ENCODE data around the gene ZNF417. TPM values are rescaled to one million over a fixed set of nuclear protein-coding genes. Genes with fewer than 3 reads are reported as not detected.
A peak's percentile ranks its signal among the peaks of the same experiment; 100 is the strongest.
"Not testable (repeated sequence)": the region's sequence is repeated elsewhere in the genome, so short reads cannot be mapped to it uniquely, and the experiment has no call there.

Gene ZNF417
- 1 to 10 TPM; 2.2 to 2.6 (median 2.5) TPM for polyA plus RNA-seq

DNA sequence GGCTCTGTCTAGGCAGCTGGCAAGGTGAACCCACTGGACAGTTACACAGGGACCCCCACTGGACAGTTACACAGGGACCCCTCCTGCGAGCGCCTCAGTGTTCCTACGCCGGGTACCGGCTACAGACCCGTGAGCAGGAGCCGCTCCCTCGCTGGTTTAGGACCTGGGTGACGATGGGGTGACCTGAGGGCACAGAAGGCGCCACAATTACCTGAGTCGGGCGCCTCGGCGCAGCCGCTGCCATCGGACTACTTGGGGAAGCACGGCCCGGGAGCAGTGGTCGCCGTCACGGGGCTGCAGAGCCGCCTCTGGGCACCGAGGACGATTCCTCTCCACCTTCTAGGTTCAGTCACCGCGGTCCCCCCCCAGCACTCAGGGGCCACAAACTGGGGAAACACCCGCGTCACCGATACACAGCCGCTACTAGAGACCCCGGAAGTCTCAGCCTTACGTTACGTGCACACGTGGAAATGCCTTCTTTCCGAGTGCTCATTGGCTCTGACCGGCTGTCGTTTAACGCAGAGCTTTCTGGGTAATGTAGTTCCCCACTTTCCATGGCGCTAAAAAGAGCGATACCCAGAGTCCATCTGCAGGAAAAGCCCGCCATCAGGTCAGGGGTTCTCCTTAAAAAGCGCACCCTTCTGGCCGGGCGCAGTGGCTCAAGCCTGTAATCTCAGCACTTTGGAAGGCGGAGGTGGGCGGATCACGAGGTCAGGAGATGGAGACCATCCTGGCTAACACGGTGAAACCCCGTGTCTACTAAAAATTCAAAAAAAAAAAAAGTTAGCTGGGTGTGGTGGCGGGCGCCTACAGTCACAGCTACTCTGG, at the start of gene ZNF417:
ZNF417 (minus strand) TSS at position 425 of the 828 bp plus-strand sequence; CDS start at position 244, 181 bp downstream.
- H3K27ac ChIP-seq (ENCODE audit: low read depth, low read length): not testable (repeated sequence)
- 0% methylated on average over 41 to 51 of the region's 51 CpGs for WGBS, 3 donors

DNA sequence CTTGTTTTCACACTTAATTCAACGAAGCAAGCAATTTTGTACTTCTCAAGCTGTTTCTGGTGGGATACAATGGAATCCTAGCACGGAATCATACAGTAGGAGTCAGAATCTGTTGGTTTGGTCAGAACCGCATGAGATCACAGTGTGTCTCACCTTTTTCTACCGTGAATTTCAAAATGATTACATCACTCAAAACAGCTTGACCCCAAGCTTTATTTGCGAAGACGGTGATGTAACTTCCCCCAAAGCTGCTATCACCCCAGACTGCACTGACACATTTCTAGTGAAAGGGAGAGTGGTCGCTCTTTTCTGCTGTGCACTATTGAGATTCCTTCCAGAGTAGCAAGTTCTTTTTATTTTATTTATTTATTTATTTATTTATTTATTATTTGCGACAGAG, 48.4 kb upstream of the ZNF417 start:
- H3K27ac ChIP-seq (ENCODE audit: low read depth, low read length): no peak overlapping the region
- WGBS, 3 donors: 82 to 92% (median 91%) methylated on average over 8 of the region's 8 CpGs

DNA sequence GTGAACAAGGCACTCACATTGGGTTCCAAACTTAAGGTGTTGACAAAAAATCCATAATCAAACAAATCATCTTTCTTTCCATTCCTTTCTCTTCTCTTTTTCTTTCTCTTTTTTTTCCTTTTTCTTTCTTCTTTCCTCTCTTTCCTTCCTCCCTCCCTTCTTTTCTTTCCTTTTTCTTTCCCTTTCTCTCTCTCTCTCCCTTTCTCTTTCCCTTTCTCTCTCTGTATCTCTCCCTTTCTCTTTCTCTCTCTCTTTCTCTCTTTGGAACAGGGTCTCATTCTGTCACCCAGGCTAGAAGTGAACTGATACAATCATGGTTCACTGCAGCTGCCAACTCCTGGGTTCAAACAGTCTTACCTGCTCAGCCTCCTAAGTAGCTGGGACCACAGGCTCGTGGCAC, 45.4 kb upstream of the ZNF417 start:
- H3K27ac ChIP-seq (ENCODE audit: low read depth, low read length): no peak overlapping the region
- 78 to 85% (median 83%) methylated on average over 1 of the region's 1 CpG for WGBS, 3 donors

DNA sequence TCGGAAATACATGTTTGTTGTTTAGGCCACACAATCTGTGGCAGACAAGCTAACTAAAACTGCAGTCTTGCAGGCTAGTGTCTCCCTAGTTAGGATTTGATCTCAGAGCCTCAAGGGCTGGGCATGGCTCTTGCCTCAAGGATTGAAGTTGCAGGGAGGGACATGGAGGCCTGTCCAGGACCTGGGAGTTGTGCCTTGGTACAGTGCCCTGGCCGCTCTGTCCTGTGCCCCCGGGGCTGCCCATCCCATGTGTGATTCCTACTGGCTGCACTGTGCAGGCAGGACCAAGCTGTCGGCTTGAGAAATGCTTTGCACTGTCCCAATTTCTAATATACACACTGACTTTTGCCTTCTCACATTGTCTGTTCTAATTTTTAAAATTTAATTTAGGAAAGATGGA, 38.6 kb upstream of the ZNF417 start:
- WGBS, 3 donors: 78 to 93% (median 87%) methylated on average over 4 of the region's 4 CpGs
- no peak overlapping the region for H3K27ac ChIP-seq (ENCODE audit: low read depth, low read length)

DNA sequence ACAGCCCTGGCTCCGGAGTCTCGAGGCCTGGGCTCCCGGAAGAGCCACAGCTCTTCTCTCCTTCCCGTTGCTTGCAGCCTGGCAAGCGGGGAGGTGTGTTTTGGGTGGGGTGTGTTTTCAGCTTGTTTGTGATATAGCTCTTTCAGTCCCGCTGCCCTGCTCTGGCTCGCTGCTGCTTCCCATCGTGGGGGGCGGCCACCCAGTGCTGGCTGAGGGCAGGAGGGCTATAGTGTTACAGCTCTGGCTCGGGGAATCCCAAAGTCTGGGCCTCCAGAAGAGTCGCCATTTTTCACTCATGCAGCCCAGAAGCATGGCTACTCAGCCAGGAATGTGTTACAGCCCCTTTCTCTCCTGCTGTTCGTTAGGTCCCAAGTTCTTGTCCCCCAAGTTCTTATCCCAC, 33.3 kb upstream of the ZNF417 start:
- WGBS, 3 donors: 88 to 92% (median 92%) methylated on average over 12 of the region's 12 CpGs
- no peak overlapping the region for H3K27ac ChIP-seq (ENCODE audit: low read depth, low read length)

GRCh38 chr19:57949296-57949695, 32.9 kb upstream of the ZNF417 start:
- H3K27ac ChIP-seq (ENCODE audit: low read depth, low read length): no peak overlapping the region
- WGBS, 3 donors: 91 to 95% (median 95%) methylated on average over 24 of the region's 24 CpGs

DNA sequence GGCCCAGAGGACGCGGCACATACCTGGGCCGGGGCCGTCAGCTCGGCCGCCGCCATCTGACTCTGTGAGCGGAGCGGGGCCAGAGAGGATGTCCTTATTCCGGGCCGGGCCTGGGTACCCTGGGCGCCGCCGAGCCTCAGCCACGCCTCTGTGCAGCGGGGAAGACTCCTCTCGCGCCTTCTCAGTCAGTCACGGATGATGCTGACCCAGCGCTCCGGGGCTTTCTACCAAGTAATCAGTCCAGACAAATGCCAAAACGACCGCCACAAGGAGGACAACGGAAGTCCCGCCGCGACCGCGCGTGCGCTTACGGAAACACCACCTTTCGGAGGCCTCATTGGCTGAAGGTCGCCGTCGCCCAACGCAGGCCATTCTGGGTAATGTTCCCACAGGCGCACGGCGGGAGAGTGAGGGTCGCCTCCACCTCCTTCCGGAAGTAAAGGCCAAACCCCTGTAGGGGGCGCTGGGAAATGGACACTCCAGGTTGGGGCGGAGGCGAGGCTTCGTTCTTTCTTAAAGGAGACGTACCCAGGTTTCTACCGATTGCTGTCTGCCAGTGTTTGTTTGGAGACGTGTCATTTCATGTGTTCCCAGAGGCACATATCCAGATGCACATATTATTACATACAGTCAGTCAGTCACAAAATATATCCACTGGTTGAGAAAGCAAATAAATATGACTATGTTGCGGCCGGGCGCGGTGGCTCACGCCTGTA, 31.2 kb upstream of the ZNF417 start, which contains the start of gene ZNF256:
ZNF256 (minus strand) TSS at position 288 of the 716 bp plus-strand sequence; CDS start at position 56, 232 bp downstream.
- peak within 1 kb of the TSS; percentile 69 for H3K27ac ChIP-seq (ENCODE audit: low read depth, low read length)
- 6 to 7% (median 7%) methylated on average over 49 to 54 of the region's 54 CpGs for WGBS, 3 donors

- peak overlapping the region; percentile 69 for H3K27ac ChIP-seq (ENCODE audit: low read depth, low read length)
- 0 to 2% (median 0%) methylated on average over 12 to 18 of the region's 18 CpGs for WGBS, 3 donors
These were observed 30.7 kb upstream of the ZNF417 start for GRCh38 chr19:57947088-57947418.

DNA sequence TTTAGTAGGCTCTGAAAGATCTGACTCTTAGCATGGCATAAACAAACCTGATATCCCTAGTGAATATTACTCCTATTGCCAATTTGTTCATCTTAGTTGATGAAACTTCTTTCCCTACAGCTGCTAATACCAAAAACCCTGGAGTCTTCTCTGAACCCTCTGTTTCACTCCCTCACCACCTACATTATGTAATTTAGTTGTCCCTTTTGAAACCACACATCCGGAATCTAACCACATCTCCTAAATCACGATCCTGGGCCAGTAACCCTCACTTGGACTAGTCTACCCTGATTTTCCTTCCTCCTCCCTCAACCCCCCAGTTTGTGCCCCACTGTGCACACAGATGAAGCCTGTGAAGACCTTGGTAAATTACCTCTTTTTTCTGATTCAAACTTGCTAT, 29.9 kb upstream of the ZNF417 start:
- H3K27ac ChIP-seq (ENCODE audit: low read depth, low read length): no peak overlapping the region
- 49 to 69% (median 52%) methylated on average over 2 of the region's 2 CpGs for WGBS, 3 donors

DNA sequence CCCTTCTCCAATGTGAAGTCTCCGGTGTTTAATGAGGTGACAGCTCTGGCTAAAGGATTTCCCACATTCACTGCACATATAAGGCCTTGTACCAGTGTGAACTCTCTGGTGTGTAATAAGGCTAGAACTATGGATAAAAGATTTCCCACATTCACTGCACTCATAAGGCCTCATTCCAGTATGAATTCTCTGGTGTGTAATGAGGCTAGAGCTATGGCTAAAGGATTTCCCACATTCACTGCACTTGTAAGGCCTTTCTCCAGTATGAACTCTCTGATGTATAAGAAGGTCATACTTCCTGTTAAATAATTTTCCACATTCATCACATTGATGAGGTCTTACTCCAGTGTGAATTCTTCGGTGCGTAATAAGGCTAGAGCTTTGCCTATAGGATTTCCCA, 25.2 kb upstream of the ZNF417 start:
- no peak overlapping the region for H3K27ac ChIP-seq (ENCODE audit: low read depth, low read length)
- WGBS, 3 donors: 96 to 99% (median 99%) methylated on average over 3 of the region's 3 CpGs

DNA sequence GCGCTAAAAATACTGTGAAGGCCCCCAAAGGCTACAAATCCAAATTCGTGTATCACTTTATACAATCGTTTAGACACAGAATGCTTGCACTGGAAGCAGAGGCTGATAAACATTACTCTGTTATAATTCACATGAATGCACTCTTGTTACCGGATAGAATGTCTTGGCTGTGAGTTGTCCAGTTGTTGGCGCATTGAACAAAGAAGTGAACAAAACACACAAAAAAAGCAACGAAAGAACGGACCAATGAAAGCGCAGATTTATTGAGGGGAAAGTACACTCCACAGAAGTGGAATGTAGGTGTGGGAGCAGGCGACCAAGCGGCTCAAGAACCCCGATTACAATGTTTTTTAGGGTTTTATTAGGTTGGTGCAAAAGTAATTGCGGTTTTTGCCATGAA, 19.3 kb upstream of the ZNF417 start:
- WGBS, 3 donors: 84 to 90% (median 90%) methylated on average over 12 of the region's 12 CpGs

DNA sequence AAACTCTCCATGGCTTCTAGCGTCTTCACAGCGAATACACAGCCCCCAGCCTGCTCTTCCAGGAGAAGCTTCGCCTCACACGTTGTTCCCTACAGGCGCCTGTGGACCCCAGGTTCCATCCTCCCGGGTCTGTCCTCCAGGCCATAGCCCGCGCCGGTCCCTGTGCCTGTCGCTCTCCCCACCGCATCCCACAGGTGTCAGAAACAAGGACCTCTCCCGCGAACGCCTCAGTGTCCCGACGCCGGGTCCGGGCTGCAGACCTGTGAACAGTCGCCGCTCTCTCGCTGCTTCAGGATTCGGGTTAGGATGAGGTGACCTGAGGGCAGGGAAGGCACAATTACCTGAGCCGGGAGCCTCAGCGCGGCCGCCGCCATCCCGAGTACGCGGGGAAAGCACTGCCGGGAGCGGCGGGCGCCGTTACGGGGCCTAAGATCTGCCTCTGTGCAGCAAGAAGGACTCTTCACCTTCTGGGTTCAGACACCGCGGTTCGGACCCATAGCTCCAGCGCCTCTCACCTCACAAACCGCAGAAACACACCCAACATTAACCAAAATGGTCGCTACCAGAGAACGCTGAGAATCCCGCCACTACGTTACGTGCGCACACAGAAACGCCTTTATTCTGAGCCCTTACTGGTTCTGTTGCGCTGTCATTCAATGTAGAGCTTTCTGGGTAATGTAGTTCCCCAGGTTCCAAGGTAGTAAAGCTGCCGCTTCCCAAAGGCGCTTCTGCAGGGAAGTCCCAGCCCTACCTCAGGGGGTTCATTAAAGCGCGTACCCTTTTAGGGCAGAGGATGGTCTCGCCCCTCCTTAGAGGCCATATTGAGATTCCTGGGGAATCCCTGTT, 18.7 kb upstream of the ZNF417 start, which contains the start of gene ZNF418:
ZNF418 (minus strand) TSS at position 583 of the 846 bp plus-strand sequence. CDS start 1,580 bp downstream, outside the sequence.
- 1 to 4% (median 4%) methylated on average over 54 of the region's 54 CpGs for WGBS, 3 donors
- no peak within 1 kb of the TSS for H3K27ac ChIP-seq (ENCODE audit: low read depth, low read length)

More for the DNA sequence above, 19.3 kb upstream of the ZNF417 start:
- H3K27ac ChIP-seq (ENCODE audit: low read depth, low read length): no peak overlapping the region

- WGBS, 3 donors: 96 to 99% (median 97%) methylated on average over 4 of the region's 4 CpGs
These were observed 11.2 kb upstream of the ZNF417 start for GRCh38 chr19:57927587-57927986.

DNA sequence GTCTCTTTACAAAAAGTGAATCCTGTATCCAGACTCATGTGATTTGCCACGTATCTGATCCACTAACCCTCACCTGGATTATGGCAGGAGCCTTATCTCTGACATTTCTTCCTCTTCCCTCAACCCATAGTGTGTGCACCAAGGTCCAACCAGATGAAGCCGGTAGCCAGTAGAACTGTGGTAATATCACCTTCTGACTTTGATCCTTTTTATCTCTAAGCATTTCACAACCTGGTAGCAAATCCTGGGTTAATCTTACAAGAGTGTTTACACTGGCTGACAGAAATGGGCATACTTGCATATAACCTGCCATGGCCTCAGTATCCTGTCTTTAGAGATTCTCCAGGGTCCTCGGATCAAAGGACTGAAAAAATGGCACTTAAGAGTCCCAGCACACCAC, 1.9 kb downstream of the ZNF417 start:
- H3K27ac ChIP-seq (ENCODE audit: low read depth, low read length): no peak overlapping the region
- WGBS, 3 donors: 67 to 93% (median 92%) methylated on average over 3 of the region's 3 CpGs

More at GRCh38 chr19:57927587-57927986, 11.2 kb upstream of the ZNF417 start:
- no peak overlapping the region for H3K27ac ChIP-seq (ENCODE audit: low read depth, low read length)

DNA sequence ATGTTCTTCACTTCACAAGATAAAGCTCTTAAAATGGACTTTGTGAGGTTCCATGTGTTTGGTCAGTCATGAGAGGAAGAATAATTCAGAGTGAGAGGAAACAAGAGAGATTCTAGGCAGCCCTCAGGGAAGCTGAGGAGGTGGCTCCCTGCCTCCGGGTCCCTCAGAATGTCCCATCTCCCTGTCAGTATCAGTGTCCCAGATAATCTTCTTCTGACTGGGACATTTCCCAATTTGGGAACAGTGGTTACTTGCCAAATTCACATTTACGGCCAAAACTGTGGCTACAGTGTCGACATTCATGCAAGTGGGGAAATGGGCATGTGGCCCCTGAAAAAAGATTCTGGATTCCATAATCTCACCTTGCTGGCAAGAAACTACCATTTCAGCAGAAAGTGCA, 9.0 kb downstream of the ZNF417 start:
- no peak overlapping the region for H3K27ac ChIP-seq (ENCODE audit: low read depth, low read length)
- WGBS, 3 donors: 79 to 94% (median 94%) methylated on average over 3 of the region's 3 CpGs

GRCh38 chr19:57905258-57905657, 11.1 kb downstream of the ZNF417 start:
- no peak overlapping the region for H3K27ac ChIP-seq (ENCODE audit: low read depth, low read length)
- 87 to 96% (median 88%) methylated on average over 6 of the region's 6 CpGs for WGBS, 3 donors

DNA sequence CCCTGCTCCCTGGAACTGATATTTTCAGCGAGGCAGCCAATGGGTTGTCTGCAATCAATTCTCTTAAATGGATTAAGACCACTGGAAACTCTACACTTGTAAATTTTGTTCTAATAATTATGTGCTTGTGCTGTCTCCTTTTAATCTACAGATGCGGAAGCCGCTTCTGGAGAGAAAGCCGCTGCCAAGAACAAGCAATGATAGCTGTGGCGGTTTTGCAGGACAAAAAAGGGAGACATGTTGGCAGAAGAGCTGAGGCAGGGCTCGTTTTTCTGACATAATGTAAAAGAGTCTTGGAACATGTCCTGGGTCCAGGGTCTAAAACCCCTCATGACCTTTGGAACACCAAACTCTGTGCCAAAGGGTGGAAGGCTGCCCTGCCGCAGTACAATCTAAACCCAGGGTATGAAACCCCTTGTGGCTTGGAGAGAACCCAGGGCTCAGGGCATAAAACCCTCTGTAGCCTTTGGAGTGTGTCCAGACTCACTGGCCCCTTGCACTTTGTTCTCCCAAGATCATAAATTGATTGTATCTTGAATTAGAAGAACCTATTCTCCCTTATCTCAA, 12.7 kb downstream of the ZNF417 start:
- WGBS, 3 donors: 67 to 69% (median 68%) methylated on average over 7 of the region's 7 CpGs
- no peak overlapping the region for H3K27ac ChIP-seq (ENCODE audit: low read depth, low read length)

DNA sequence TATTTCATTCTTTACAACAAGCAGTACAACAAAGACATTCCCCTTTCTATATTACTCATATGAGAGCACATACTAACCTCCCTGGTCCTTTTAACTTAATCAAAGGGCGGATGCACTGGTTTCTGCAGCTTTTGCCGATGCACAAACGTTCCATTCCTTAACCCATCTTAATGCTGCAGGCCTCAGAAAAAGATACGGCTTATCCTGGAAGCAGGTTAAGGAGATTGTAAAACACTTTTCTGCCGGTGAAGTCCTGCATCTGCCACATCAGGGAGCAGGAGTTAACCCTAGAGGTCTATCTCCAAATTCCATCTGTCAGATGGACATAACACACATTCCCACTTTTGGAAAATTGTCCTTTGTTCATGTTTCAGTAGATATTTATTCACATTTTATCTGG, 16.1 kb downstream of the ZNF417 start:
- H3K27ac ChIP-seq (ENCODE audit: low read depth, low read length): no peak overlapping the region
- 57 to 78% (median 61%) methylated on average over 5 of the region's 5 CpGs for WGBS, 3 donors
